Endodermal cell (in vitro differentiated cells): ENCODE measurements around the gene FAM107B. TPM values are rescaled to one million over a fixed set of nuclear protein-coding genes. Genes with fewer than 3 reads are reported as not detected.

Experiments used
- DNase-seq: peaks from one replicate; pipeline ENCODE4 v3.0.0-alpha.2; 2017
- H3K27ac ChIP-seq: 2 replicates; pipeline ENCODE4 v1.5.1; 2013; ENCODE audit warnings: mild to moderate bottlenecking, low read depth, low read length, moderate library complexity
- H3K27me3 ChIP-seq: 2 replicates; pipeline ENCODE4 v1.6.1; 2013; ENCODE audit warnings: mild to moderate bottlenecking, low read length, moderate library complexity; ENCODE audit not compliant: insufficient read depth, control insufficient read depth, poor library complexity, severe bottlenecking
- H3K36me3 ChIP-seq: 2 replicates; pipeline ENCODE4 v1.7.0; 2013; ENCODE audit warnings: mild to moderate bottlenecking, low read length, moderate library complexity; ENCODE audit not compliant: control insufficient read depth, insufficient read depth
- H3K4me1 ChIP-seq: one replicate; pipeline ENCODE4 v1.7.0; 2013; ENCODE audit warnings: low read length; ENCODE audit not compliant: control insufficient read depth, insufficient read depth
- H3K4me3 ChIP-seq: 2 replicates; pipeline ENCODE4 v1.5.1; 2013; ENCODE audit warnings: mild to moderate bottlenecking, low read length, moderate library complexity
- H3K9ac ChIP-seq: 2 replicates; pipeline ENCODE4 v1.6.1; 2013; ENCODE audit warnings: mild to moderate bottlenecking, low read length, moderate library complexity; ENCODE audit not compliant: poor library complexity, severe bottlenecking; ENCODE audit errors: extremely low read depth
- H3K9me3 ChIP-seq: 2 replicates; pipeline ENCODE4 v1.6.1; 2013; ENCODE audit warnings: mild to moderate bottlenecking, low read length, moderate library complexity; ENCODE audit not compliant: control insufficient read depth
- H3K27ac Mint-ChIP-seq: 2 replicates; pipeline ENCODE4 v1.8.0; 2020; ENCODE audit warnings: mixed read lengths
- H3K27me3 Mint-ChIP-seq: 2 replicates; pipeline ENCODE4 v1.8.0; 2021; ENCODE audit warnings: mild to moderate bottlenecking, mixed read lengths; ENCODE audit not compliant: insufficient read depth
- H3K36me3 Mint-ChIP-seq: 2 replicates; pipeline ENCODE4 v1.8.0; 2020; ENCODE audit warnings: low read depth, mixed read lengths
- H3K4me1 Mint-ChIP-seq: 2 replicates; pipeline ENCODE4 v1.8.0; 2020; ENCODE audit warnings: mixed read lengths
- H3K4me3 Mint-ChIP-seq: 2 replicates; pipeline ENCODE4 v1.8.0; 2020; ENCODE audit warnings: mild to moderate bottlenecking, moderate library complexity, mixed read lengths
- H3K9me3 Mint-ChIP-seq: 2 replicates; pipeline ENCODE4 v1.8.0; 2020; ENCODE audit warnings: mild to moderate bottlenecking, mixed read lengths
- WGBS, 2 experiments: methylation state at CpG; one replicate each; pipeline versions ENCODE4 v1.1.5 to v1.1.7; 2013; ENCODE audit warnings: missing lambda C conversion rate in 2 of 2, mixed read lengths in 1 of 2; ENCODE audit not compliant: insufficient coverage in 1 of 2, insufficient read length in 1 of 2; 5-methylcytosine and 5-hydroxymethylcytosine counted together
- total RNA-seq, 2 donors: library from RNA; stranded (reverse); fragmentation: NEBNext Ultra II Directional in 1 of 2; extraction: Animal tissue kit (Norgen Biotek cat#: 25700) in 1 of 2; gene quantifications; 2 replicates in 1 of 2; 3 replicates in 1 of 2; pipeline ENCODE4 v1.2.1, GENCODE V29; 2021
- TF ChIP-seq, protein P1 (sequence below): fragments of 200-600 bp; sonication (generic); conservative IDR thresholded peaks from 2 replicates; pipeline ENCODE4 v1.5.0; 2021; ENCODE audit warnings: antibody characterized with exemption, mild to moderate bottlenecking

FAM107B gene
- total RNA-seq, 2 donors from 2014 or later = 16.0 to 24.0 TPM

DNA sequence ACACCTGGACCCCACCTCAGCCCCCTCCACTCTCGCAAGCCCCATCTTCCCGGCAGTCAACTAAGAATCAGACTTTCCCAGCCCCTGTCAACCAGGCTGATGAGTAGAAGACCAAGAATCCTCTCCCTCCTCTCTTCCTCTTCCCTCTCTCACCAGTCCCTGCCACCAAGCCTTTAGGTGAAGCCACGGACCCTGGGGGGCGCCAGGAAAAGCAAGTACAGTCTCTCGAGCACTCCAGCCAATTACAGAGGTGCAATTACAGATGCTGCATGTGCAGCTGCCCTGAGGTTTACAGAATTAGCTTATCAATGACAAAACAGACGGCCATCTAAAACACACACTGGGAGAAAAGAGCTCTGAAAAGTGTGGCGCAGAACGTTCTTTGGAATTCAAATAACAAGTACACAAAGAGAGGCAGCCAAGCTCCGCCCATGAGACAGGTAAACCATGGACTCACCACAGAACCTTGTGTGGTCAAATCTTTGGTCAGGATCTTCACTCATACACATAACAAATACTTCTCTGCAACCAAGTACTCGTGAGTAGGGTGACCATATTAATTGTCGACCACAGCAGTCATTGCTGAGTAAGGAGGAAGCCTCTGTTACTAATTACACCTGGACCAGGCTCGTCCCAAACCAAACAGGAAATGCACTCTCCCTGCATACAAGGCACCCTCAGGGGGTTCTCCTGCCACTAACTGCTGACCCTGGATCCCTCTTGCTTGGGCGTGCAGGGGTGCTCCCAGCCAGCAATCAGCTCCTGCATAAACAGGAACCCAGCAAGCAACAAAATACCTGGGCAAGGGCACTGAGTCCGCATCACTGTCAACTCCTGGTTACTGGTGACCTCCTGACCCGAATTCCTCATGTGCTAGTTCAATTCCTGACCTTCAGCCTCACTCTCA, 189.2 kb downstream of the FAM107B start:
- no peaks in the 10 kb centered on the region for H3K27me3 ChIP-seq
- H3K4me1 Mint-ChIP-seq = peaks cover 36% of the 10 kb centered on the region

DNA sequence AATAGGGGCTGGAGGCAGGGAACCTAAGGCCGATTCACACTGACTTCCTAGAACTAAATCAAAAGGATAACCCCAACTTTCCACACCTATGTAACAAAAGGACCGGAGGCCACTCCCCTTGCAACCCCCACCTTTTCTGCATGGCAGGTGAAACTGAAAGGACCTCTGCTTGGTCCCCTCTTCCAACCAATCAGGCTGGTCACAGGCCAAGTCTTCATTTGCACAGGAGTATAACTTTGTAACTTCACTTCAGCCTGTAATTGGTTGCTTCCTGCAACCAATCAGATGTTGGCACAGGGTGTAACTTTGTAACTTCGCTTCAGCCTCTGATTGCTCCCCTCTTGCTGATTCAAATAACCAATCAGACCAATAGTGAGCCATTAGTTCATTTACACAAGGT, 190.0 kb downstream of the FAM107B start:
- no peak for DNase-seq

More for the DNA sequence above, 189.2 kb downstream of the FAM107B start:
- peaks cover 11% of the 10 kb centered on the region for H3K36me3 ChIP-seq
- no peaks in the 10 kb centered on the region for H3K9me3 Mint-ChIP-seq
- no peaks in the 10 kb centered on the region for H3K4me1 ChIP-seq
- no peak overlapping the region for H3K27ac ChIP-seq
- H3K27me3 Mint-ChIP-seq = no peaks in the 10 kb centered on the region
- WGBS, 2 experiments = 82 to 93% methylated on average over 11 to 15 of the region's 15 CpGs
- H3K27ac Mint-ChIP-seq = peak overlapping the region; percentile 84
- no peak overlapping the region for H3K9ac ChIP-seq
- TF ChIP-seq, protein P1, sequence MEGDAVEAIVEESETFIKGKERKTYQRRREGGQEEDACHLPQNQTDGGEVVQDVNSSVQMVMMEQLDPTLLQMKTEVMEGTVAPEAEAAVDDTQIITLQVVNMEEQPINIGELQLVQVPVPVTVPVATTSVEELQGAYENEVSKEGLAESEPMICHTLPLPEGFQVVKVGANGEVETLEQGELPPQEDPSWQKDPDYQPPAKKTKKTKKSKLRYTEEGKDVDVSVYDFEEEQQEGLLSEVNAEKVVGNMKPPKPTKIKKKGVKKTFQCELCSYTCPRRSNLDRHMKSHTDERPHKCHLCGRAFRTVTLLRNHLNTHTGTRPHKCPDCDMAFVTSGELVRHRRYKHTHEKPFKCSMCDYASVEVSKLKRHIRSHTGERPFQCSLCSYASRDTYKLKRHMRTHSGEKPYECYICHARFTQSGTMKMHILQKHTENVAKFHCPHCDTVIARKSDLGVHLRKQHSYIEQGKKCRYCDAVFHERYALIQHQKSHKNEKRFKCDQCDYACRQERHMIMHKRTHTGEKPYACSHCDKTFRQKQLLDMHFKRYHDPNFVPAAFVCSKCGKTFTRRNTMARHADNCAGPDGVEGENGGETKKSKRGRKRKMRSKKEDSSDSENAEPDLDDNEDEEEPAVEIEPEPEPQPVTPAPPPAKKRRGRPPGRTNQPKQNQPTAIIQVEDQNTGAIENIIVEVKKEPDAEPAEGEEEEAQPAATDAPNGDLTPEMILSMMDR = no peak
- no peaks in the 10 kb centered on the region for H3K36me3 Mint-ChIP-seq
- no peaks in the 10 kb centered on the region for H3K9me3 ChIP-seq
- DNase-seq = no peak
- no peak overlapping the region for H3K4me3 ChIP-seq
- H3K4me3 Mint-ChIP-seq = no peak overlapping the region

DNA sequence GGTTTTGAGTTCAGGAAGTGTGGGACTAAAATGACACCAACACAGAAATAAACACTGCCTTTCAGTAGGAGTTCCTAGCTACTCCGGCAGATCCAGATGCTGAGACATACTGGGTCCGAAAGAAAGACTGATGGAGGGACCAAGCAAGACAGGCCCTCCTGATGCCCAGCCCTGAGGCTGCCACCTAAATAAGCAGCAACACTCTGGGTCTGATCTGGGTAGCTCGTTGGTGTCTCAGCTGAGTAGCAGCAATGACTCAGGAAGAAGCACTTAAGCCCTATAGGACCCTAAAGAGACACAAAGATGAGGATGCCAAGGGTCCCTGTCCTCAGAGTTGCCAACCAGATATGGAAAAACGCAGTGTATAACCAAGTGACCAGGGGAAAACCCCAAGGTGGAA, 190.7 kb downstream of the FAM107B start:
- H3K9ac ChIP-seq = no peak overlapping the region
- Mint-ChIP-seq H3K9me3 (no peaks in the 10 kb centered on the region), H3K4me3 (no peak overlapping the region), H3K27me3 (no peaks in the 10 kb centered on the region), H3K27ac (no peak overlapping the region), H3K36me3 (no peaks in the 10 kb centered on the region), H3K4me1 (peaks cover 42% of the 10 kb centered on the region)
- no peak overlapping the region for H3K27ac ChIP-seq
- no peaks in the 10 kb centered on the region for H3K27me3 ChIP-seq
- H3K9me3 ChIP-seq = no peaks in the 10 kb centered on the region
- TF ChIP-seq, protein P1 = no peak
- H3K4me1 ChIP-seq = peaks cover 5% of the 10 kb centered on the region
- no peak for DNase-seq
- WGBS, 2 experiments = 94 to 97% methylated on average over 4 of the region's 4 CpGs
- no peak overlapping the region for H3K4me3 ChIP-seq
- peaks cover 11% of the 10 kb centered on the region for H3K36me3 ChIP-seq

More for the DNA sequence above, 190.0 kb downstream of the FAM107B start:
- WGBS, 2 experiments = 95 to 96% methylated on average over 2 to 3 of the region's 3 CpGs
- peaks cover 11% of the 10 kb centered on the region for H3K36me3 ChIP-seq
- H3K36me3 Mint-ChIP-seq = no peaks in the 10 kb centered on the region
- no peak overlapping the region for H3K27ac ChIP-seq
- H3K4me3 Mint-ChIP-seq = no peak overlapping the region
- no peak overlapping the region for H3K27ac Mint-ChIP-seq
- H3K27me3 ChIP-seq = no peaks in the 10 kb centered on the region
- H3K9ac ChIP-seq = no peak overlapping the region
- no peaks in the 10 kb centered on the region for H3K9me3 Mint-ChIP-seq
- no peaks in the 10 kb centered on the region for H3K4me1 ChIP-seq
- no peak overlapping the region for H3K4me3 ChIP-seq
- no peaks in the 10 kb centered on the region for H3K27me3 Mint-ChIP-seq
- TF ChIP-seq, protein P1 = no peak
- no peaks in the 10 kb centered on the region for H3K9me3 ChIP-seq
- H3K4me1 Mint-ChIP-seq = peaks cover 36% of the 10 kb centered on the region
